Astrocyte of the spinal cord (primary cell): ENCODE results near the gene ALK.

Experiments used
- DNase-seq: peaks from one replicate; pipeline ENCODE4 v3.0.0; 2011; ENCODE audit warnings: low read depth, low spot score
- H3K4me3 ChIP-seq: 2 replicates; pipeline ENCODE4 v1.5.1; 2011; ENCODE audit warnings: low read depth, mild to moderate bottlenecking, low read length, moderate library complexity
- in situ Hi-C: cut with HindIII; loops from 2 replicates; pipeline ENCODE4 v1.10.0; 2017; ENCODE audit warnings: low sequenced_read_pairs
- TF ChIP-seq, protein P1 (sequence below): IDR thresholded peaks from 2 replicates; pipeline ENCODE4 v1.5.1; 2012; ENCODE audit warnings: low read depth, mild to moderate bottlenecking, low read length, inconsistent platforms

ALK gene

DNA sequence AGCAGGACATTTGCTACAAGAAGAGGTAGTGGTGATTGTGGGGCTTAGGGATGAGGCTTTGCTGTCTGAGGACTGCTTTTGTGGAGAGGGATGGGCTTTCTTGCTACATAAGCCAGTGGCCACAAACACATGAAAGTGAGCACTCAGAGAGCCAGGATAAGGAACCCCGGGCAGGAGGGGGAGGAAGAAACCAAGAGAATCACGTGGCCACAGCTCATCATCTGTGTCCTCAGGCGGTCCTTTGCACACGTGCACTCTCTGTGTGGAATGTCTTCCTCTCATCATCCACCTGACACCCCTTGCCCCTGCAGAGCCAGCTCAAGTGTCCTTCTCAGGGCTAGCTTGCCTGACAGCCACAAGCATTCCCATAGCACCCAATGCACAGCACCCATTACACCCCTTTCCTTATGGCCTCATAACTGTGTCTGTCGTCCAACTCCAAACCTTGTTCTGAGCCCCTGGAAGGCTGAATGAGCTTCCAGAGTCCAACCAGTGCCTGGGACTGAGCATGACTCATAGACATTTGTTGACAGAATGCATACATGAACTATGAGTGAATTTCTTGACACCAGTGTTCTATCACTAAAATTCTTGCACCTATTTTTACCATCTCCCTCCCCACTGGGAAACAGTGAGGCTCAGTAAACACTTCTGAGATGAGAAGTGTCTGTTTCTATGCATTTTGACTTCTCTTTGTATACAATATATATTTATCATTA lies 398.3 kb downstream of the ALK start:
- DNase-seq: peak; percentile 65
- in situ Hi-C loops: no loop called here
- no peak overlapping the region for H3K4me3 ChIP-seq
- TF ChIP-seq, protein P1, sequence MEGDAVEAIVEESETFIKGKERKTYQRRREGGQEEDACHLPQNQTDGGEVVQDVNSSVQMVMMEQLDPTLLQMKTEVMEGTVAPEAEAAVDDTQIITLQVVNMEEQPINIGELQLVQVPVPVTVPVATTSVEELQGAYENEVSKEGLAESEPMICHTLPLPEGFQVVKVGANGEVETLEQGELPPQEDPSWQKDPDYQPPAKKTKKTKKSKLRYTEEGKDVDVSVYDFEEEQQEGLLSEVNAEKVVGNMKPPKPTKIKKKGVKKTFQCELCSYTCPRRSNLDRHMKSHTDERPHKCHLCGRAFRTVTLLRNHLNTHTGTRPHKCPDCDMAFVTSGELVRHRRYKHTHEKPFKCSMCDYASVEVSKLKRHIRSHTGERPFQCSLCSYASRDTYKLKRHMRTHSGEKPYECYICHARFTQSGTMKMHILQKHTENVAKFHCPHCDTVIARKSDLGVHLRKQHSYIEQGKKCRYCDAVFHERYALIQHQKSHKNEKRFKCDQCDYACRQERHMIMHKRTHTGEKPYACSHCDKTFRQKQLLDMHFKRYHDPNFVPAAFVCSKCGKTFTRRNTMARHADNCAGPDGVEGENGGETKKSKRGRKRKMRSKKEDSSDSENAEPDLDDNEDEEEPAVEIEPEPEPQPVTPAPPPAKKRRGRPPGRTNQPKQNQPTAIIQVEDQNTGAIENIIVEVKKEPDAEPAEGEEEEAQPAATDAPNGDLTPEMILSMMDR: no peak

- TF ChIP-seq, protein P1: no peak
- in situ Hi-C loops: no loop called here
- no peak overlapping the region for H3K4me3 ChIP-seq
- DNase-seq: peak; percentile 12
Observed at GRCh38 chr2:29520001-29520400, 401.4 kb downstream of the ALK start.

- H3K4me3 ChIP-seq: no peak overlapping the region
- in situ Hi-C loops: no loop called here
- TF ChIP-seq, protein P1: no peak
- peak; percentile 60 for DNase-seq
Observed at GRCh38 chr2:29519338-29519925, 402.0 kb downstream of the ALK start.

DNA sequence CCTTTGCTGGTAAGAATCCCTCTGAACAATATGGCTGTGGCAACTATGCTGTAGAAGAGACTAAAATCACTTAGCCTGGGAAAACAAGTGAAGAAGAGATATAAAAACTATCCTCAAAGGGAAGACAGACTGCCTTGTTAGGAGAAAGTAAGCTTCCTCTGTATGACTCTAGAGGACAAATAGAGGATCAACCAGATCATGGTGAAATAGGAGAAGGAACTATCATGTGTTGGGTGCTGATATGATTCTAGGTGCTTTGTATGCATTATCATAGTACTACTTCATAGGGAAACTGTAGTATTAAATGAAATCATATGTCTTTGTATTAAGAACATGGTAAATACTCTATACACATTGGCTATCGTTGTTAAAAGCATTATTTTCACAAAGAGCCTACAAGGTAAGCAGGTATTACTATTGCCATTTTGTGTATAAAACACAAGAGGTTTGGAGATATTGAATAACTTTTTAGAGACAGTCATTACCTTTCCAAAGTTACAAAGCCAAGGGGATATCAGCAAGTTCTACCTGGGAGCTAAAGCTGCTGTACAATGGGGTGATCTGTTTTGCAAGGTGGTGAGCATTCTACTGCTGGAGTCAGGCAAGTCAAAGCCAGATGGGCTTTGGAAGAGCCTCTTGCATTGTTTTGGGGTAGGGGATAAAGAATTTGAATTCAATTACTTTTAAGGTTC lies 402.6 kb downstream of the ALK start:
- H3K4me3 ChIP-seq: no peak overlapping the region
- TF ChIP-seq, protein P1: no peak
- DNase-seq: no peak
- in situ Hi-C loops: no loop called here

- TF ChIP-seq, protein P1: no peak
- H3K4me3 ChIP-seq: no peak overlapping the region
- in situ Hi-C loops: no loop called here
- DNase-seq: peak; percentile 43
Observed at GRCh38 chr2:29518010-29518409, 403.4 kb downstream of the ALK start.

DNA sequence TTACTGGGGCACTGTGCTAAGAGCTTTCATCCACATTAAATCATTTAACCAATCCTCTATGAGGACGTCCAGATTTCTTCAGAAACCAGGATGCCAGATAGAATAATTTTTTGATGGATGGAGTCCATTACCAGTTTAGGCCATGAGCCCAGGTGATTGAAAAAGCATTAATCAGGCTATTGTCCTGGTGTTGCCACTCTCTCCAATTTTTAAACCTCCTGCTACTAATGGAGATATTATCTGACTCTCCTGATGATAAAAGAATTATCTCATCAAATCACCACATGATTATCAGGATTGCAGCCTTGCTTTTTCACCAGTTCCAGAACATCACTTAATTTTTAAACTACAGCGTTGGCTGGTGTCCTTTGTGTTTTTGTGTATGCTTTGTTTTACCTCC lies 404.0 kb downstream of the ALK start:
- DNase-seq: no peak
- TF ChIP-seq, protein P1: no peak
- in situ Hi-C loops: no loop called here
- no peak overlapping the region for H3K4me3 ChIP-seq
